Transverse colon (tissue), 4 donors: ENCODE results near the gene KLK1. TPM values are rescaled to one million over a fixed set of nuclear protein-coding genes. Genes with fewer than 3 reads are reported as not detected.

Experiments used
- DNase-seq: peaks from one replicate; pipeline ENCODE4 v3.0.0-alpha.2; 2019
- H3K27ac ChIP-seq, 4 donors: fragments of 200-600 bp; sonication (generic); 2 replicates each; pipeline ENCODE4 v1.5.1; 2016 to 2018; ENCODE audit warnings: inconsistent platforms in 4 of 4
- H3K27me3 ChIP-seq: fragments of 200-600 bp; sonication (generic); 2 replicates; pipeline ENCODE4 v1.5.1; 2017; ENCODE audit warnings: inconsistent platforms
- H3K36me3 ChIP-seq, 4 donors: fragments of 200-600 bp; sonication (generic); 2 replicates each; pipeline ENCODE4 v1.5.1; 2017 to 2019; ENCODE audit warnings: inconsistent platforms in 4 of 4
- H3K4me1 ChIP-seq, 4 donors: fragments of 200-600 bp; sonication (generic); 2 replicates each; pipeline ENCODE4 v1.5.1; 2017 to 2020; ENCODE audit warnings: inconsistent platforms in 4 of 4
- H3K4me3 ChIP-seq, 4 donors: fragments of 200-600 bp; sonication (generic); 1 replicate in 1 of 4; 2 replicates in 3 of 4; pipeline versions ENCODE4 v1.5.1 to v1.6.1; 2017 to 2019; ENCODE audit warnings: inconsistent platforms in 4 of 4
- H3K9me3 ChIP-seq, 2 donors: fragments of 200-600 bp; sonication (generic); 2 replicates each; pipeline ENCODE4 v1.5.1; 2017 to 2019; ENCODE audit warnings: inconsistent platforms in 2 of 2
- CTCF ChIP-seq, 5 experiments: fragments of 200-600 bp in 3 of 5; fragments of 450-650 bp in 2 of 5; sonication (generic) in 3 of 5; IDR thresholded peaks; 1 replicate in 2 of 5; 2 replicates in 3 of 5; pipeline ENCODE4 v1.5.1; 2016 to 2017; ENCODE audit warnings: antibody characterized with exemption in 5 of 5, inconsistent platforms in 3 of 5, mild to moderate bottlenecking in 2 of 5, moderate library complexity in 1 of 5
- EP300 ChIP-seq: sonication (generic); formaldehyde crosslinking; IDR thresholded peaks from one replicate; pipeline ENCODE4 v1.6.1; 2017; ENCODE audit warnings: antibody characterized with exemption, low read depth
- POLR2A ChIP-seq: fragments of 450-650 bp; IDR thresholded peaks from one replicate; pipeline ENCODE4 v1.6.1; 2016; ENCODE audit warnings: antibody characterized with exemption, mild to moderate bottlenecking, moderate library complexity
- POLR2AphosphoS5 ChIP-seq, 3 donors: sonication (generic); formaldehyde crosslinking; IDR thresholded peaks; one replicate each; pipeline ENCODE4 v1.6.1; 2016; ENCODE audit warnings: antibody characterized with exemption in 3 of 3
- WGBS, 2 donors: methylation state at CpG; one replicate each; pipeline ENCODE4 v1.1.5; 2018; ENCODE audit warnings: low coverage in 1 of 2; 5-methylcytosine and 5-hydroxymethylcytosine counted together
- in situ Hi-C, 4 donors: fragments of 200-750 bp; cut with MboI; loops; one replicate each; pipeline versions ENCODE4 v1.15.0 to v1.15.1; 2017; ENCODE audit warnings: low sequenced_read_pairs in 3 of 4, low pct_ligation_motif_present in 1 of 4, low pct_unique_long_range_greater_than_20kb in 1 of 4
- intact Hi-C: fragments of 100-400 bp; cut with DNase I; formaldehyde crosslinking; loops from one replicate; pipeline ENCODE4 v1.15.1; 2023; ENCODE audit warnings: low total_unique reads
- total RNA-seq, 4 donors: library from RNA; depleted of rRNA; stranded (reverse); fragments of >200 nt; gene quantifications; one replicate each; pipeline ENCODE4 v1.1.0, GENCODE V29; 2016

KLK1 gene
- total RNA-seq, 4 donors from 2014 or later, result 17.0 to 150 (median 35.4) TPM

DNA sequence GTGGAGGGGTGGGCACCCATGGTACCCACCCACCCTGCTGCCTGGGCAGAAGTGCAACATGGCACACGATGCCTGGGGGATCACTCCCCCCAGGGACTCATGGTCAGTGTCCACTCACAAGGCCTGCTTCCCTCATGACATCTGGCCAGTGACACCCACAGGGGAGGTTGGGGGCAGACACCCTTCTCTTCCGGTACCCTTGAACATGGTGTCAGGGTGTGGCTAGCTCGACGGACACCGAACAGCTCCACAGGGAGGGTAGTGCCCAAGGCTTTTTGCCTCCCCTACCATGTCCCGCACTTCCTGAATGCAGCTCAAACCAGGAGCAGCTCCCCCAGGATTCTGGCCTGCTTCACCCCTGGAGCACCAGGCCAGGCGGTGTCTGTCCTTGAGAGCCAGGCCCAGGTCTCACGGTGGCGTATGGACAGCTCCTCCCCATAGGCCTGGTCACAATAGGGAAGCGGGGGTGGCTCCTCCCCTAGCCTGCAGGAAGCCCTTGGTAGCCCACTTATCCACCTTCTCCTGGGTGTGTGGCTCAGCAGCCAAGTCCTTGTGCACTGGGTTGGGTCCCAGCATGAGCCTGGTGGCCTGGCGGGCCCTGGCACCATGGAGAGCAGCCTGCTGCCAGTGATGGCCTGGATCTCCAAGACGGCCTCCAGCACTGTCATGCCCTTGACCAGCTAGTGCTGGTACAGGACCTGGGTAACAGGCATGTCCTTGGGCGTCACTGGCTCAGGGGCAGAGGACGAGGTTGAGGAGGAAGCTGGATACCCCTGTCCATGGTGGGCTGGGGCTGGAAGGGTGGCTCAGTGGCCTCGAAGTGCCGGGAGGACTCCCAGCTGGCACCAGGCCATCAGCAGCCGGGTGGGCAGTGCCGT lies 25.6 kb downstream of the KLK1 start:
- no peak overlapping the region for H3K4me3 ChIP-seq
- no peak for TF ChIP-seq POLR2A
- no peak for TF ChIP-seq CTCF (IDR thresholded peaks at IDR 0.05)
- TF ChIP-seq EP300, result no peak
- no peak for TF ChIP-seq POLR2AphosphoS5 (IDR thresholded peaks at IDR 0.05)
- intact Hi-C loops, result no loop called here
- WGBS, 2 donors, result 73% methylated on average over 13 of the region's 18 CpGs; no CpG with 5 or more reads in 1 of the 2 donors
- in situ Hi-C loops, result loop anchor here in 2 of 4 donors (25.0 kb wide), 1 partner anchor 261 kb away; no protein-coding TSS in a partner anchor
- no peak for DNase-seq
- H3K36me3 ChIP-seq, result no peaks in the 10 kb centered on the region
- H3K27me3 ChIP-seq, result no peaks in the 10 kb centered on the region
- H3K27ac ChIP-seq, result no peak overlapping the region
- peaks cover 0 to 9% (median 7%) of the 10 kb centered on the region in 4 donors for H3K4me1 ChIP-seq
- H3K9me3 ChIP-seq, result no peaks in the 10 kb centered on the region

GRCh38 chr19:50797429-50797780 lies 26.2 kb downstream of the KLK1 start:
- Histone ChIP-seq H3K36me3 (no peaks in the 10 kb centered on the region), H3K27me3 (peaks cover 2% of the 10 kb centered on the region), H3K9me3 (no peaks in the 10 kb centered on the region), H3K27ac (no peak overlapping the region), H3K4me1 (peaks cover 0 to 3% (median 1%) of the 10 kb centered on the region in 4 donors), H3K4me3 (no peak overlapping the region)
- TF ChIP-seq POLR2AphosphoS5 (IDR thresholded peaks at IDR 0.05), result no peak
- TF ChIP-seq CTCF (IDR thresholded peaks at IDR 0.05), result no peak
- no peak for TF ChIP-seq POLR2A
- TF ChIP-seq EP300, result no peak
- in situ Hi-C loops (loop anchor here in 2 of 4 donors (25.0 kb wide), 1 partner anchor 260 kb away; no protein-coding TSS in a partner anchor), intact Hi-C loops (no loop called here)
- 60 to 66% methylated on average over 2 to 7 of the region's 7 CpGs for WGBS, 2 donors
- DNase-seq, result no peak

GRCh38 chr19:50796634-50797428 lies 26.8 kb downstream of the KLK1 start:
- TF ChIP-seq POLR2A (no peak), POLR2AphosphoS5 (IDR thresholded peaks at IDR 0.05) (no peak), EP300 (no peak), CTCF (IDR thresholded peaks at IDR 0.05) (no peak)
- intact Hi-C loops (no loop called here), in situ Hi-C loops (loop anchor here in 2 of 4 donors (25.0 kb wide), 1 partner anchor 260 kb away; no protein-coding TSS in a partner anchor)
- WGBS, 2 donors, result 73% methylated on average over 7 of the region's 8 CpGs; no CpG with 5 or more reads in 1 of the 2 donors
- Histone ChIP-seq H3K36me3 (no peaks in the 10 kb centered on the region), H3K9me3 (no peaks in the 10 kb centered on the region), H3K4me1 (no peaks in the 10 kb centered on the region), H3K27ac (no peak overlapping the region), H3K27me3 (peaks cover 7% of the 10 kb centered on the region), H3K4me3 (no peak overlapping the region)
- DNase-seq, result no peak

DNA sequence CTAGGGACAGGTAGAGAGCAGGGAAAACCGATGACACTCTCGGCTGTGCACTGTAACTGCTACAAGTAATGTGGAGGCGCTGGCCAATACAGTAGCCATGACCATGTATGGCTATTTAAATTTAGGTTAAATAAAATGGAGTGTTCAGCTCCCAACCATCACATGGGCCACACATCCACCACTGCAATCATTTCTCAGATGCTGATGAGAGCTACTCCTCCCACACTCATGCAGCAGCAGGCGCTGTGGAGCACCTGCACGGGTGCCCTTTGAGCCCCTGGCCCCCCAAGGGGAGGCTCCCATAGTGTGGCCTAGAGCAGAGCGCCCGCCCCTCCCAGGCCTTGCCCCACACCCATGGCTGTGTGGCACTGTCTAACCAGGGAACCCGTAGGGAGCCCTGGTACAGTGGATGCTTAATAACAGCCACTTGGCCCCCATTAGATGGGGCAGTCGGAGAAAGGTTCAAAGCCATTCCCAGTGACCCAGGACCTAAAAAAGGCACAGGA lies 27.4 kb downstream of the KLK1 start:
- no peak for DNase-seq
- peaks cover 8% of the 10 kb centered on the region for H3K27me3 ChIP-seq
- H3K27ac ChIP-seq, result no peak overlapping the region
- 72 to 79% methylated on average over 5 to 9 of the region's 9 CpGs for WGBS, 2 donors
- H3K4me3 ChIP-seq, result no peak overlapping the region
- TF ChIP-seq POLR2A, result no peak
- TF ChIP-seq CTCF (IDR thresholded peaks at IDR 0.05), result no peak
- no peak for TF ChIP-seq EP300
- no peak for TF ChIP-seq POLR2AphosphoS5 (IDR thresholded peaks at IDR 0.05)
- H3K9me3 ChIP-seq, result no peaks in the 10 kb centered on the region
- in situ Hi-C loops, result loop anchor here in 2 of 4 donors (25.0 kb wide), 1 partner anchor 259 kb away; no protein-coding TSS in a partner anchor
- no peaks in the 10 kb centered on the region for H3K36me3 ChIP-seq
- intact Hi-C loops, result no loop called here
- H3K4me1 ChIP-seq, result no peaks in the 10 kb centered on the region
